HL-60/S4 treated with phorbol 12-myristate 13-acetate at 8.2 ng/mL for 4 days and 3 days (cell line): ENCODE measurements around the gene ADGRV1.

ENCODE experiments used
- in situ Hi-C: fragments of 300-500 bp; cut with MboI; formaldehyde crosslinking; loops from 2 replicates; pipeline ENCODE4 v1.15.0; 2022; ENCODE audit warnings: low sequenced_read_pairs

Gene ADGRV1, protein sequence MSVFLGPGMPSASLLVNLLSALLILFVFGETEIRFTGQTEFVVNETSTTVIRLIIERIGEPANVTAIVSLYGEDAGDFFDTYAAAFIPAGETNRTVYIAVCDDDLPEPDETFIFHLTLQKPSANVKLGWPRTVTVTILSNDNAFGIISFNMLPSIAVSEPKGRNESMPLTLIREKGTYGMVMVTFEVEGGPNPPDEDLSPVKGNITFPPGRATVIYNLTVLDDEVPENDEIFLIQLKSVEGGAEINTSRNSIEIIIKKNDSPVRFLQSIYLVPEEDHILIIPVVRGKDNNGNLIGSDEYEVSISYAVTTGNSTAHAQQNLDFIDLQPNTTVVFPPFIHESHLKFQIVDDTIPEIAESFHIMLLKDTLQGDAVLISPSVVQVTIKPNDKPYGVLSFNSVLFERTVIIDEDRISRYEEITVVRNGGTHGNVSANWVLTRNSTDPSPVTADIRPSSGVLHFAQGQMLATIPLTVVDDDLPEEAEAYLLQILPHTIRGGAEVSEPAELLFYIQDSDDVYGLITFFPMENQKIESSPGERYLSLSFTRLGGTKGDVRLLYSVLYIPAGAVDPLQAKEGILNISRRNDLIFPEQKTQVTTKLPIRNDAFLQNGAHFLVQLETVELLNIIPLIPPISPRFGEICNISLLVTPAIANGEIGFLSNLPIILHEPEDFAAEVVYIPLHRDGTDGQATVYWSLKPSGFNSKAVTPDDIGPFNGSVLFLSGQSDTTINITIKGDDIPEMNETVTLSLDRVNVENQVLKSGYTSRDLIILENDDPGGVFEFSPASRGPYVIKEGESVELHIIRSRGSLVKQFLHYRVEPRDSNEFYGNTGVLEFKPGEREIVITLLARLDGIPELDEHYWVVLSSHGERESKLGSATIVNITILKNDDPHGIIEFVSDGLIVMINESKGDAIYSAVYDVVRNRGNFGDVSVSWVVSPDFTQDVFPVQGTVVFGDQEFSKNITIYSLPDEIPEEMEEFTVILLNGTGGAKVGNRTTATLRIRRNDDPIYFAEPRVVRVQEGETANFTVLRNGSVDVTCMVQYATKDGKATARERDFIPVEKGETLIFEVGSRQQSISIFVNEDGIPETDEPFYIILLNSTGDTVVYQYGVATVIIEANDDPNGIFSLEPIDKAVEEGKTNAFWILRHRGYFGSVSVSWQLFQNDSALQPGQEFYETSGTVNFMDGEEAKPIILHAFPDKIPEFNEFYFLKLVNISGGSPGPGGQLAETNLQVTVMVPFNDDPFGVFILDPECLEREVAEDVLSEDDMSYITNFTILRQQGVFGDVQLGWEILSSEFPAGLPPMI (N-terminal part only)

GRCh38 chr5:90558344-90559192, at the start of gene ADGRV1:
ADGRV1 (plus strand) TSS chr5:90558797; CDS start chr5:90558896, 99 bp downstream.
- in situ Hi-C loops = no loop called here

DNA sequence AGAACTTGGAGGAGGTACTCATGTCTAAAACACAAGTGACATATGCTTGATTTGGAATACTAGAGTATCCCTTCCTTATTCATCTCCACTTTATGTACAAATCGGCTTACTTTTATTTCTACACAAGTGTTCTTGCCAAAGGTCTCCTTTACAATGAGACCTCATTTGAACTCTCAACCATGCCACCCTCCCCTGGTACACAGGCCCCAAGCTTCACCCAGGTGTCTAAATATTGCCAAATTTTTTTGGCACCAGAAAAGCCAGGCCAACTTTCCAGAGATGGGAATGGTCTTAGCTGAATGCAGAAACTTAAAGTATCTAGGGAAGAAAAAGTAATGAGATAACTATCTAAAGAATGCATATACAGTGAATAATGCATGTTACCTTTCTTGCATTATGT, 48.2 kb upstream of the ADGRV1 start:
- in situ Hi-C loops = no loop called here

- in situ Hi-C loops = no loop called here
These were observed 44.1 kb upstream of the ADGRV1 start for GRCh38 chr5:90514520-90514919.

DNA sequence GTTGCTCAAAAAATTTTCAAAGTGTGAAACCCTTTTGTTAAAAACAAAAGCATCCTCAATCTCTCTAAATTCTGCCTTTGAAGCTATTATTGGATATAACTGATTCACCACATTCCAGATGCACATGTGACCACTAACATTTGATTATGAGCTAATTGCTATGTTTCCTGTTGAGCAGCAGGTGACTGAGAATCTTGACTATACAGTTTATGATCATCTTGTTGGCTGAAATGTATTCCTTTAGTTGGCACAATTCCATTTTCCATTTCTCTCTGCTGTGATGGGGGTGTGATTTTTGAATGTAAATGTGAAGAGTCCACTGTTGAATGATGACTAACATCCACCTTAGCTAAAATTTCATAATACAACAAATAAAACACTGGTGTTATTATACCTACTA, 39.9 kb upstream of the ADGRV1 start:
- in situ Hi-C loops = no loop called here

- in situ Hi-C loops = no loop called here
These were observed 39.5 kb upstream of the ADGRV1 start for GRCh38 chr5:90519081-90519480.

GRCh38 chr5:90528601-90529193, 29.9 kb upstream of the ADGRV1 start:
- in situ Hi-C loops = no loop called here

DNA sequence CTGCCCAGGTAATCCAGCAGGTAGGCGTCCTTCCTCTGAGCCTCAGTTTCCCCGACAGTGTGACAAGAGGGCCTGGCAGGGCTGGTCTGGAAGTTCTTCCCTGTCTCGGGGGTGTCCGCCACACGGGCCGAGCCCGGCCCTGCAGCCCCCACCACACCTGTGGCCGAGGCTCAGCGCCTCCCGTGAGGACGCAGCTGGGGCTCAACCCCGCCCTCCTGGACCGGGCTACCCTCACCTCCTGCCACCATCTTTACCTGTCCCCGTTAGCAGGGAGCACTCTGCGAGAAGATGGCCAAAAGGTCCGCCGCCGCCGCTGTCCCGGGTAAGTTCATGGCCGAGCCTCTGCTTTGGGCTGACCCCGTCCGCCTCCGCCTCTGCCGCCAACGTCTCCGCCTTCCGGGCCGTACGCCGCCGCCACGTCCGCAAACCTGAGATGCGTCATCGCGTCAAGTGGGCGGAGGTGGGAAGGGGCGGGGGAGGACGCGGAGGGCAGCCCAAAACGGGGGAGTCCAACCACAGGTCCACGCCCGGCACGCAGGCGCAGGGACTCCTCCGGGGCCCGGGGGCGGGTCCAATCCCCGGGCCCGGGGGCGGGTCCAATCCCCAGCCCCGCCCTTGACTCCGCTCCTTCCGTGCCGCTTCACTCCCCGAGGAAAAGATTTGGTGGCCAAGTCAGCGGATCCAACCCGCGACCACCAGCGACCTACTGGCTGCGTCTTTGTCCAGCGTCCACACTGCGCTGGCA, 29.2 kb upstream of the ADGRV1 start, which contains the start of gene LYSMD3:
LYSMD3 (minus strand) TSS at position 391 of the 745 bp plus-strand sequence. CDS start 4,295 bp downstream, outside the sequence.
- in situ Hi-C loops = no loop called here

- in situ Hi-C loops = no loop called here
These were observed 28.5 kb upstream of the ADGRV1 start for GRCh38 chr5:90529939-90530677.

DNA sequence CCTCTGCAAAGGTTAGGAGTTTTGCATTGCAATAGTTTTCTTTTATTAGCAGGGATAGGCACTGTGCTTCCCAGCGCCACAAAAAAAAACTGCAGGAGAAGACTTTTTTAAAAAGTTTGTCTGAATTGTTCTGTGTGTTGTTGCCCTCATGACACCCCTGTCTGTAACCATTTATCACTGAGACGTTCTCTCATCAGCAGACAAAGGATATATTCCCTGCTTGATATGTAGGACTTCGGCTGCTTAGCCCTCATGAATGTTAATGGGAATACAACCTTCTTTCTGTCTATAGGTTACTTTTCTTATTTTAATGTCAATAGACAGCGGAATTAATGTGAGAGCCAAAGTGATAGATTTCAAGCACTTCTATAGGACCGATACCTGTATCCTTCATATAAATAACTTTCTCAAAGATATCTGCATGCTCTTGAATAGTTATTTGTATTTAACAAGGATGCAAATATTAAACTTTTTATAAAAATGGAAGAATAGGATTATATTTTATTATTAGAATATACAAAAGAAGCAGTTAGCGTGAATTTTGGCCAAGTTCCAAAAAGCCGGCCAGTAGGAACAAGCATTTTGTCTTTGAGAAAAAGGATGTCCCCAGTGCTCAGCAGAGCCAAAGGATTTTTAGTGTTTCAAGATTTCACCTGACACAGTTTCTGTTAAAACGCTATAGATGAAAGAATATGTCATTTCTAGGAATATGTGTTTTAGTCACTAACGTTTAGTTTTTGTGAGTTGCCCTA, 27.7 kb upstream of the ADGRV1 start:
- in situ Hi-C loops = no loop called here

DNA sequence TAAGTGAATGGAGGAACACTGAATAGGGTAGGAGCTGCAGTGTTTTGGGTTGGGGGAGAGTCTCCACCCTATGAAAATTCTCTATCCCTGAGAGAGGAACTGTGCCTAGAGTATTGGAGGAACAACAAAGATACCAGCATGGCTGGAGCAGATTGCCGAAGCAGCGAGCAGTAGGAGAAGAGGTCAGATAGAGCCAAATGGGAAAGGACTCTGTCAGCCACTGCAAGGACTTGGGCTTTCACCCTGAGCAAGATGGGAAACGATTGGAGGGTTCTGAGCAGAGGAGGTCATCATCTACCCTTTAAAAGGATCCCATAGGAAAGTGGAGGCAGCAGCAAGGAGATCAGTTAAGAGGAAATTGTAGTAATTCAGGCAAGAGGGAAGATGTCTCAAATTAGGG, 24.8 kb upstream of the ADGRV1 start:
- in situ Hi-C loops = no loop called here

GRCh38 chr5:90534922-90535321, 23.7 kb upstream of the ADGRV1 start:
- in situ Hi-C loops = no loop called here

- in situ Hi-C loops = no loop called here
These were observed 15.6 kb upstream of the ADGRV1 start for GRCh38 chr5:90542827-90543519.

- in situ Hi-C loops = no loop called here
These were observed 13.1 kb upstream of the ADGRV1 start for GRCh38 chr5:90545511-90545910.

DNA sequence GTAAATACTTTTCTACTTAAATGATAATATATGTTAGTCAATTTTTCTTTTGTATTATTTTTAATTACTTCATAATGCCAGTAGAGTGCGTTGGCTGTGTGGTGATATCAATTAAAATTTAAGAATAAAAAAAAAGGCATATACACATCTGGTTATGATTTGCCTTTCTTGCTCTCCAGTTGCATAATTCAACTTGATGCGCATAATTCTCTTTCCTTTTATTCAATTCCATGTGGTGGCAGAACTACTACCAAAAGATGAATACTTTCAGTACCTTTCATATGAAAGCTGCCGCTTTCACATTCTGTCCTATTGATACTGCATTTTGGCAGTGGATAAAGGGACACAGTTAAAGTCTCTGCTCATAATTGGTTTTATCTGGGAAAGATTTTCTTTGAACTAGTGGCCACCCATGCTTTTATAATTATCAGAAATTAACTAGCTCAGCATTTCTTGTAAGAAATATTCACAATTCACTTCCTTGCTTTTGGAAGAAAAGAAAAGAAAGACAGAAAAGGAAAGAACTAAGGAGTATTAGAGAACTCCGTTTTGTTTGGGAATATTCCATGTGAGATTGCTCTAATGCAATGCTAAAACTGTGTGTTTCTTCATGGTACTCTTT, 12.3 kb upstream of the ADGRV1 start:
- in situ Hi-C loops = no loop called here

GRCh38 chr5:90547072-90547536, 11.5 kb upstream of the ADGRV1 start:
- in situ Hi-C loops = no loop called here

DNA sequence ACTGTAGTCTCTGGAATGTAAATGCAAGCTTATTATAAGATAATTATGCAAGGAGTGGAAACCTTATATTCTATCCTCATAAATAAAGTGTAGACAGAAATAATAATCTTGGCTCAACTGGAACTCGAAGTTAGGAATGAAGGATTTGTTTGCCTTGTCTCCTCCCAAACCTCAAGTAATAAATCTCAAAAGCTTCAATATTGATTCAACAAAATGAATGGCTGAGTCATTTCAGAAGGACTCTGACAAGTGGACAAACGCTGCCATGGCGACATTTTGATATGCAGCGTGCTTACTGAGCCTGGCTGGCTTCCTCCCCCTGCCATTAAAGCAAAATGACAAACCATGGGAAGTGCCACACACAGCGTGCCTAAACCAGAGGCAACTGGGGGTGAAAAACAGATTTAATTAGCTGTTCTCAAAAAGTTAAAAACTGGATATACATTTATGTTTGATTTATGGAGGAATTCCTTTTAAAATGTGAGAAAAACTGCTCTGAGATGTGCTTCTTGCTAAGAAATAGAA, 10.5 kb upstream of the ADGRV1 start:
- in situ Hi-C loops = no loop called here
